ENCODE data around the gene ENDOD1.

DNA sequence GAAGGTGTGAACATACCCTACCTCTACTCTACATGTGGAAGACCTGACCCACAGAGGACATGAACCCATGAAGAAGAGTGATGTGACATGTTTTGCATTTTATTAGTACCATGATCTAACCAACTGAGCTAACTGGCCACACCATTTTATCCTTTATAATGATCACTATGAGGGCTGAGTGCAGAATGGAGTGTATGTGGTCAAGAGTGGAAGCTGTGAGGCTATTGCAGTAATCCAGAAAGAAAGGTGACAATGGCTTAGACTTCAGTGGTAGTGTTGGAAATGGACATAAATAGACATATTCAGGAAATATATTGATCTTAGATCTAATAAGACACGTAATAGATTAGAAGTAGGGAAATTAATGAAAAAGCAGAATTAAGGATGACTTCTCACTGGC, 19.2 kb upstream of the ENDOD1 start:
- TF ChIP-seq, protein P1, sequence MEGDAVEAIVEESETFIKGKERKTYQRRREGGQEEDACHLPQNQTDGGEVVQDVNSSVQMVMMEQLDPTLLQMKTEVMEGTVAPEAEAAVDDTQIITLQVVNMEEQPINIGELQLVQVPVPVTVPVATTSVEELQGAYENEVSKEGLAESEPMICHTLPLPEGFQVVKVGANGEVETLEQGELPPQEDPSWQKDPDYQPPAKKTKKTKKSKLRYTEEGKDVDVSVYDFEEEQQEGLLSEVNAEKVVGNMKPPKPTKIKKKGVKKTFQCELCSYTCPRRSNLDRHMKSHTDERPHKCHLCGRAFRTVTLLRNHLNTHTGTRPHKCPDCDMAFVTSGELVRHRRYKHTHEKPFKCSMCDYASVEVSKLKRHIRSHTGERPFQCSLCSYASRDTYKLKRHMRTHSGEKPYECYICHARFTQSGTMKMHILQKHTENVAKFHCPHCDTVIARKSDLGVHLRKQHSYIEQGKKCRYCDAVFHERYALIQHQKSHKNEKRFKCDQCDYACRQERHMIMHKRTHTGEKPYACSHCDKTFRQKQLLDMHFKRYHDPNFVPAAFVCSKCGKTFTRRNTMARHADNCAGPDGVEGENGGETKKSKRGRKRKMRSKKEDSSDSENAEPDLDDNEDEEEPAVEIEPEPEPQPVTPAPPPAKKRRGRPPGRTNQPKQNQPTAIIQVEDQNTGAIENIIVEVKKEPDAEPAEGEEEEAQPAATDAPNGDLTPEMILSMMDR (IDR thresholded peaks at IDR 0.05; ENCODE audit: low read length), result no peak
- no peak for TF ChIP-seq EZH2 (optimal IDR thresholded peaks at IDR 0.05; ENCODE audit: low read depth, low read length)

Measured in MM.1S (cell line).